GM12872 (cell line): Measurements from ENCODE around the gene RNF144A.

Source experiments
- CTCF ChIP-seq: IDR thresholded peaks from 3 replicates; pipeline ENCODE4 v1.5.1; 2011; ENCODE audit warnings: low read depth, mild to moderate bottlenecking, low read length, moderate library complexity; ENCODE audit not compliant: insufficient read depth

The RNF144A gene

GRCh38 chr2:6954586-6954985 is 37.4 kb downstream of the RNF144A start:
- TF ChIP-seq CTCF: no peak

- TF ChIP-seq CTCF: no peak
Observed at GRCh38 chr2:6955511-6956136, 38.4 kb downstream of the RNF144A start.

GRCh38 chr2:6956566-6956965 is 39.4 kb downstream of the RNF144A start:
- TF ChIP-seq CTCF: no peak

- no peak for TF ChIP-seq CTCF
Observed at GRCh38 chr2:6957031-6957714, 40.0 kb downstream of the RNF144A start.

GRCh38 chr2:6957910-6958615 is 40.9 kb downstream of the RNF144A start:
- no peak for TF ChIP-seq CTCF

GRCh38 chr2:6958616-6959235 is 41.5 kb downstream of the RNF144A start:
- no peak for TF ChIP-seq CTCF

- no peak for TF ChIP-seq CTCF
Observed at GRCh38 chr2:6959751-6960150, 42.5 kb downstream of the RNF144A start.
